Loucy (cell line): ENCODE measurements around the gene CENPL.

Source experiments
- H2AFZ ChIP-seq: fragments of 200-600 bp; sonication (generic); 2 replicates; pipeline ENCODE4 v1.6.0; 2016; ENCODE audit warnings: antibody characterized with exemption, mild to moderate bottlenecking, low read length, moderate library complexity
- H3F3A ChIP-seq: fragments of 200-600 bp; 2 replicates; pipeline ENCODE4 v1.6.0; 2016; ENCODE audit warnings: antibody characterized with exemption, low read depth, mild to moderate bottlenecking
- H3K27me3 ChIP-seq: fragments of 200-600 bp; sonication (generic); 2 replicates; pipeline ENCODE4 v1.6.1; 2014; ENCODE audit warnings: low read length, mild to moderate bottlenecking; ENCODE audit not compliant: insufficient read depth, poor library complexity, severe bottlenecking
- H3K36me3 ChIP-seq: fragments of 200-600 bp; sonication (generic); 2 replicates; pipeline ENCODE4 v1.6.1; 2016; ENCODE audit warnings: low read length; ENCODE audit not compliant: insufficient read depth
- H3K4me1 ChIP-seq: fragments of 200-600 bp; sonication (generic); 2 replicates; pipeline ENCODE4 v1.5.1; 2014; ENCODE audit warnings: low read length, mild to moderate bottlenecking; ENCODE audit not compliant: insufficient read depth, poor library complexity, severe bottlenecking
- H3K4me2 ChIP-seq: fragments of 200-600 bp; sonication (generic); 2 replicates; pipeline ENCODE4 v1.6.0; 2014; ENCODE audit warnings: antibody characterized with exemption, low read length, low read depth, mild to moderate bottlenecking; ENCODE audit not compliant: poor library complexity, severe bottlenecking
- H3K4me3 ChIP-seq: fragments of 200-600 bp; sonication (generic); 2 replicates; pipeline ENCODE4 v1.5.1; 2014; ENCODE audit warnings: low read length, mild to moderate bottlenecking, mixed read lengths; ENCODE audit not compliant: poor library complexity, severe bottlenecking
- H3K79me2 ChIP-seq: fragments of 200-600 bp; sonication (generic); 2 replicates; pipeline ENCODE4 v1.6.1; 2014; ENCODE audit warnings: low read length; ENCODE audit not compliant: insufficient read depth
- H3K9ac ChIP-seq: fragments of 200-600 bp; sonication (generic); 2 replicates; pipeline ENCODE4 v1.6.0; 2014; ENCODE audit warnings: mild to moderate bottlenecking, low read depth, low read length, moderate library complexity; ENCODE audit not compliant: poor library complexity, severe bottlenecking
- H3K9me2 ChIP-seq: fragments of 200-600 bp; sonication (generic); replicated peaks from 2 replicates; pipeline ENCODE4 v1.6.1; 2016; ENCODE audit warnings: low read depth, low read length, mixed read lengths
- H3K9me3 ChIP-seq: fragments of 200-600 bp; sonication (generic); 2 replicates; pipeline ENCODE4 v1.6.1; 2014; ENCODE audit warnings: mild to moderate bottlenecking, antibody characterized with exemption, low read length, low read depth; ENCODE audit not compliant: insufficient read depth
- H4K20me1 ChIP-seq: fragments of 200-600 bp; sonication (generic); 2 replicates; pipeline ENCODE4 v1.6.0; 2014; ENCODE audit warnings: antibody characterized with exemption, low read length, mild to moderate bottlenecking; ENCODE audit not compliant: insufficient read depth, poor library complexity, severe bottlenecking
- CTCF ChIP-seq: fragments of 200-600 bp; sonication (generic); conservative IDR thresholded peaks from 2 replicates; pipeline ENCODE4 v1.5.1; 2014; ENCODE audit warnings: mild to moderate bottlenecking, antibody characterized with exemption, low read length
- EZH2phosphoT487 ChIP-seq: fragments of 200-600 bp; IDR thresholded peaks from 2 replicates; pipeline ENCODE4 v1.6.1; 2018; ENCODE audit warnings: antibody characterized with exemption, mild to moderate bottlenecking, moderate library complexity, borderline replicate concordance

CENPL gene

GRCh38 chr1:173798078-173798477 is 26.6 kb downstream of the CENPL start:
- H3K4me1 ChIP-seq: no peaks in the 10 kb centered on the region
- no peaks in the 10 kb centered on the region for H4K20me1 ChIP-seq
- no peaks in the 10 kb centered on the region for H3K9me2 ChIP-seq
- no peak for TF ChIP-seq EZH2phosphoT487
- TF ChIP-seq CTCF: no peak
- peaks cover 45% of the 10 kb centered on the region for H3K36me3 ChIP-seq
- H3K4me3 ChIP-seq: no peak overlapping the region
- no peaks in the 10 kb centered on the region for H3K9me3 ChIP-seq
- H3K27me3 ChIP-seq: no peaks in the 10 kb centered on the region
- no peaks in the 10 kb centered on the region for H3F3A ChIP-seq
- H3K79me2 ChIP-seq: no peaks in the 10 kb centered on the region
- H3K4me2 ChIP-seq: no peak overlapping the region
- no peak overlapping the region for H3K9ac ChIP-seq
- no peak overlapping the region for H2AFZ ChIP-seq

- no peak for TF ChIP-seq EZH2phosphoT487
- no peak for TF ChIP-seq CTCF
- Histone ChIP-seq H4K20me1 (no peaks in the 10 kb centered on the region), H3K9me3 (no peaks in the 10 kb centered on the region), H3K4me1 (no peaks in the 10 kb centered on the region), H3F3A (no peaks in the 10 kb centered on the region), H3K4me3 (no peak overlapping the region), H3K36me3 (peaks cover 20% of the 10 kb centered on the region; the same call in 1 of the 2 replicates), H3K4me2 (no peak overlapping the region), H2AFZ (no peak overlapping the region), H3K9ac (no peak overlapping the region), H3K9me2 (no peaks in the 10 kb centered on the region), H3K79me2 (no peaks in the 10 kb centered on the region), H3K27me3 (no peaks in the 10 kb centered on the region)
Observed at GRCh38 chr1:173789841-173790240, 34.8 kb downstream of the CENPL start.

- peaks cover 66% of the 10 kb centered on the region; the same call in 1 of the 2 replicates for H3K36me3 ChIP-seq
- no peaks in the 10 kb centered on the region for H3K9me3 ChIP-seq
- H3K4me1 ChIP-seq: no peaks in the 10 kb centered on the region
- no peaks in the 10 kb centered on the region for H3F3A ChIP-seq
- no peak overlapping the region for H2AFZ ChIP-seq
- H3K79me2 ChIP-seq: no peaks in the 10 kb centered on the region
- H3K4me2 ChIP-seq: no peak overlapping the region
- H3K27me3 ChIP-seq: no peaks in the 10 kb centered on the region
- no peak overlapping the region for H3K4me3 ChIP-seq
- no peaks in the 10 kb centered on the region for H4K20me1 ChIP-seq
- TF ChIP-seq EZH2phosphoT487: no peak
- TF ChIP-seq CTCF: no peak
- H3K9ac ChIP-seq: no peak overlapping the region
- no peaks in the 10 kb centered on the region for H3K9me2 ChIP-seq
Observed at GRCh38 chr1:173784997-173785396, 39.7 kb downstream of the CENPL start.
